Esophagus squamous epithelium (tissue), 4 donors: ENCODE results near the gene KLF3.

Source experiments
- POLR2A ChIP-seq, 4 donors: fragments of 450-650 bp; IDR thresholded peaks; one replicate each; pipeline ENCODE4 v1.6.1; 2017; ENCODE audit warnings: antibody characterized with exemption in 4 of 4, mild to moderate bottlenecking in 4 of 4, moderate library complexity in 3 of 4
- TF ChIP-seq, protein P1 (sequence below), 6 experiments: fragments of 450-650 bp in 4 of 6; fragments of 200-600 bp in 2 of 6; sonication (generic) in 2 of 6; IDR thresholded peaks; one replicate each; pipeline ENCODE4 v1.5.1; 2016 to 2019; ENCODE audit warnings: antibody characterized with exemption in 6 of 6, mild to moderate bottlenecking in 4 of 6, moderate library complexity in 4 of 6

- TF ChIP-seq, protein P1, sequence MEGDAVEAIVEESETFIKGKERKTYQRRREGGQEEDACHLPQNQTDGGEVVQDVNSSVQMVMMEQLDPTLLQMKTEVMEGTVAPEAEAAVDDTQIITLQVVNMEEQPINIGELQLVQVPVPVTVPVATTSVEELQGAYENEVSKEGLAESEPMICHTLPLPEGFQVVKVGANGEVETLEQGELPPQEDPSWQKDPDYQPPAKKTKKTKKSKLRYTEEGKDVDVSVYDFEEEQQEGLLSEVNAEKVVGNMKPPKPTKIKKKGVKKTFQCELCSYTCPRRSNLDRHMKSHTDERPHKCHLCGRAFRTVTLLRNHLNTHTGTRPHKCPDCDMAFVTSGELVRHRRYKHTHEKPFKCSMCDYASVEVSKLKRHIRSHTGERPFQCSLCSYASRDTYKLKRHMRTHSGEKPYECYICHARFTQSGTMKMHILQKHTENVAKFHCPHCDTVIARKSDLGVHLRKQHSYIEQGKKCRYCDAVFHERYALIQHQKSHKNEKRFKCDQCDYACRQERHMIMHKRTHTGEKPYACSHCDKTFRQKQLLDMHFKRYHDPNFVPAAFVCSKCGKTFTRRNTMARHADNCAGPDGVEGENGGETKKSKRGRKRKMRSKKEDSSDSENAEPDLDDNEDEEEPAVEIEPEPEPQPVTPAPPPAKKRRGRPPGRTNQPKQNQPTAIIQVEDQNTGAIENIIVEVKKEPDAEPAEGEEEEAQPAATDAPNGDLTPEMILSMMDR (IDR thresholded peaks at IDR 0.05) = no peak
- no peak for TF ChIP-seq POLR2A (IDR thresholded peaks at IDR 0.05)
Measured at GRCh38 chr4:38662522-38663089, 1.4 kb upstream of the KLF3 start.
